Activated CD4-positive, alpha-beta T cell treated with anti-CD3 and anti-CD28 coated beads, Interleukin-2, amount 10 ng/mL, durations not matched to agents 24 days and 14 days (primary cell): Measurements from ENCODE around the gene PCSK6. TPM values are rescaled to one million over a fixed set of nuclear protein-coding genes. Genes with fewer than 3 reads are reported as not detected.
A peak's percentile ranks its signal among the peaks of the same experiment; 100 is the strongest.

Experiments
- DNase-seq: peaks from one replicate; pipeline ENCODE4 v3.0.0; 2022
- H3K27ac Mint-ChIP-seq: one replicate; pipeline ENCODE4 v1.8.0; 2022; ENCODE audit warnings: mild to moderate bottlenecking, mixed read lengths
- H3K27me3 Mint-ChIP-seq: one replicate; pipeline ENCODE4 v1.8.0; 2022; ENCODE audit warnings: mixed read lengths
- H3K36me3 Mint-ChIP-seq: one replicate; pipeline ENCODE4 v1.8.0; 2022; ENCODE audit warnings: low read depth, mild to moderate bottlenecking, mixed read lengths
- H3K4me1 Mint-ChIP-seq: one replicate; pipeline ENCODE4 v1.8.0; 2021; ENCODE audit warnings: mixed read lengths
- H3K4me3 Mint-ChIP-seq: one replicate; pipeline ENCODE4 v1.8.0; 2022; ENCODE audit warnings: mild to moderate bottlenecking, moderate library complexity, mixed read lengths
- H3K9me3 Mint-ChIP-seq: one replicate; pipeline ENCODE4 v1.8.0; 2021; ENCODE audit warnings: mixed read lengths
- intact Hi-C: fragments of 100-400 bp; cut with micrococcal nuclease; formaldehyde crosslinking; loops from one replicate; pipeline ENCODE4 v1.15.1; 2023
- total RNA-seq: library from RNA; stranded (reverse); gene quantifications from 2 replicates; pipeline ENCODE4 v1.2.3, GENCODE V29; 2022

PCSK6 gene
- total RNA-seq, 1 donor from 2014 or later = 5.4 TPM

DNA sequence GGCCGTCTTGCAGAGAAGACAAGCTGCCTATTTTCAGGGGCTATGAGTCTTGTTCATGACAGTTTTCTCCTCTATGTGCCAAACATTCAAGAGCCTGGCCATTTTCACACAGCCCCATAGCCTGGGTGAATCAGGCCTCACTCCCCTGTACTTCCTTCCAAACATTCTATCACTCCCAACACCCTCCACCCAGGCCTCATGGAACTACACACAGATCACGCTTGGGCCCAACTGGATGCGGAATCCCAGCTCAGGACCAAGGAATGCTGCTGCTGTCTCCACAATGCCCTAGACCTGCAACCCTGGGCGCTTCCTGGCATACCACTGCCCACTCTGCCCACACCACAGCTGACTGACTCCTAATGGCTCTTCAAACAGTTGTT is 39.4 kb upstream of the PCSK6 start:
- no peak overlapping the region for H3K4me3 Mint-ChIP-seq
- H3K36me3 Mint-ChIP-seq = no peaks in the 10 kb centered on the region
- H3K27me3 Mint-ChIP-seq = no peaks in the 10 kb centered on the region
- peak; percentile 21 for DNase-seq
- no peaks in the 10 kb centered on the region for H3K4me1 Mint-ChIP-seq
- intact Hi-C loops = no loop called here
- no peak overlapping the region for H3K27ac Mint-ChIP-seq
- no peaks in the 10 kb centered on the region for H3K9me3 Mint-ChIP-seq

DNA sequence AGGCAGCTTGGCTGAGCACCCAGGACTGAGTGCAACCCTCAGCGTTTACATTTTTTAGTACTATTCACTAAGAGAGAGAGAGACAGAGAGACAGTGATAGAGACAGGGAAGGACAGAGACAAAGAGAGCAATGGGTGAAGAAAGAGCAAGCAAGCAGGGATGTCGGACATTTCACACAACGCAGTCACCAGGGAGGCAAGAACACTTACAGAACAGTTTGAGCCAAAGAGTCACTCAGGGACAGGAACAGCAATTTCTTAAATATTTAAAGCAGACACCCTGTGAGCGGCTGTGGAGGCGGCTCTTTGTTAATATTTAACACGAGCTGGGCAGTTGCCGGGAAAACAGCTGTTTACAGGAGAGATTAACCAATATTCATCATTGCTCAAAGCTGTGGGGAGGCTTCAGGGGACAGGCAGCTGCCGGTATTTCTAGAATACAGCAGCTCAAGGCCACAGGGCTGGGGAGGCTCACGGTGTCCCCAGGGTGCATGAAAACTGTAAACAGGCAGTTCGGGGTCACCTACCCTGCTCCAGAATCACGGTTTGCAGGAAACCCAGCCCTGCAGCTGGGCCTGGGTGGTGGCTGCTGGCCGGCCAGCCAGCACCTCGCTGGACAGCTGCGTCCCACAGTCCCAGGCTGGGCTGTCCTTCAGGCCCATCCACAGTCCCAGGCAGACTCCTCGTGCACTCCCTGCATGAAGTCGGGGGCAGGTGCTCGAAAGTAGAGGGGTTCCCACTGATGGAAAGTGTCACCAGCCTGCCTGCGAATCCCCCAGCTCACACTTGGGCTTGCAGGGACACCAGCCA is 38.8 kb upstream of the PCSK6 start:
- H3K27me3 Mint-ChIP-seq = no peaks in the 10 kb centered on the region
- intact Hi-C loops = no loop called here
- H3K27ac Mint-ChIP-seq = no peak overlapping the region
- H3K36me3 Mint-ChIP-seq = no peaks in the 10 kb centered on the region
- H3K4me1 Mint-ChIP-seq = no peaks in the 10 kb centered on the region
- no peaks in the 10 kb centered on the region for H3K9me3 Mint-ChIP-seq
- peak; percentile 43 for DNase-seq
- H3K4me3 Mint-ChIP-seq = no peak overlapping the region

DNA sequence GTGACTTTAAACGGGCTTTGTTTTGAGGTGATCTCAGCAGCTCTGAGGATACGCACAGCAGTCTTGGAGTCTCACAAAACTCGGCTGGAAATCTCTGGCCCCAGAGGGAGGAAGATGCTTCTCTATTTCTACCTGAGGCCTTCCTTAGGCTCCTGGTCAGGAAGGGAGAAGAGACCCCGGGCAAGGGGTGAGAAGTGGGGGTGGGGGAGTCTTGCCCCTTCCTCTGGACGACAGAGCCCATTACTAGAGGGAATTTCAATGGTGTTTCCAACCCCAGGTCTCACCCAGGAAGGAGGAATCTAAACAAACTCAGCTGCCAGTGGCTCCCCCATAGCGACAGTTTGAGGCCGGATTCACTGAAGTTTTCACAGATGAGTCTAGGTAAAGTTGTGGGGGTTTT is 37.4 kb upstream of the PCSK6 start:
- H3K9me3 Mint-ChIP-seq = no peaks in the 10 kb centered on the region
- H3K4me3 Mint-ChIP-seq = no peak overlapping the region
- intact Hi-C loops = no loop called here
- H3K36me3 Mint-ChIP-seq = no peaks in the 10 kb centered on the region
- no peaks in the 10 kb centered on the region for H3K27me3 Mint-ChIP-seq
- DNase-seq = peak; percentile 30
- H3K4me1 Mint-ChIP-seq = no peaks in the 10 kb centered on the region
- H3K27ac Mint-ChIP-seq = no peak overlapping the region

- H3K27ac Mint-ChIP-seq = no peak overlapping the region
Observed at GRCh38 chr15:101526442-101526841, 36.9 kb upstream of the PCSK6 start.

GRCh38 chr15:101526021-101526420 is 36.5 kb upstream of the PCSK6 start:
- no peak overlapping the region for H3K4me3 Mint-ChIP-seq
- DNase-seq = no peak
- no peak overlapping the region for H3K27ac Mint-ChIP-seq
- intact Hi-C loops = no loop called here
- H3K27me3 Mint-ChIP-seq = no peaks in the 10 kb centered on the region
- H3K36me3 Mint-ChIP-seq = no peaks in the 10 kb centered on the region
- no peaks in the 10 kb centered on the region for H3K9me3 Mint-ChIP-seq
- peaks cover 7% of the 10 kb centered on the region for H3K4me1 Mint-ChIP-seq

More at GRCh38 chr15:101526442-101526841, 36.9 kb upstream of the PCSK6 start:
- intact Hi-C loops = no loop called here
- Mint-ChIP-seq H3K4me1 (peaks cover 3% of the 10 kb centered on the region), H3K36me3 (no peaks in the 10 kb centered on the region), H3K9me3 (no peaks in the 10 kb centered on the region), H3K4me3 (no peak overlapping the region), H3K27me3 (no peaks in the 10 kb centered on the region)
- DNase-seq = peak; percentile 34

- H3K27ac Mint-ChIP-seq = no peak overlapping the region
- peaks cover 7% of the 10 kb centered on the region for H3K4me1 Mint-ChIP-seq
- no peaks in the 10 kb centered on the region for H3K36me3 Mint-ChIP-seq
- peaks cover 3% of the 10 kb centered on the region for H3K27me3 Mint-ChIP-seq
- DNase-seq = peak; percentile 40
- H3K4me3 Mint-ChIP-seq = no peak overlapping the region
- intact Hi-C loops = no loop called here
- H3K9me3 Mint-ChIP-seq = no peaks in the 10 kb centered on the region
Observed at GRCh38 chr15:101525087-101525669, 35.7 kb upstream of the PCSK6 start.

DNA sequence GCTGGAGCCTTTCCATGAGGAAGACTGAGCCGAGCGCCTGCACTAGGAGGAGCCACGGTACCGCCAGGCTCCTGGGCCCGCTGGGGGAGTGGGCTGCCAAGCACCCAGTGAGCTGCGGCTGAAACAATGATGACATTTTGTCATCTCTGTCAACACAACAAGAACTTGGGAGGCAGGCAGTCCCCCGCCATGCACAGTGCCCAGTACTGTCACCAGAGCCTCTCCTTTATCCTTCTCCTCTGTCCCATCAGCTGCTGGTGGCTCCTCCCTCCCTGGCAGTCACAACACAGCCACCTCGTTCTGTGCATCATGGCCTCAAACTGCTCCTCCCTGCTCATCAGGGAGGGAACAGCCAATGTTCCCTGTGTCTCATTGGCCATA is 34.0 kb upstream of the PCSK6 start:
- Mint-ChIP-seq H3K27me3 (peaks cover 3% of the 10 kb centered on the region), H3K36me3 (no peaks in the 10 kb centered on the region), H3K9me3 (no peaks in the 10 kb centered on the region), H3K27ac (no peak overlapping the region), H3K4me1 (peaks cover 7% of the 10 kb centered on the region), H3K4me3 (no peak overlapping the region)
- peak; percentile 46 for DNase-seq
- intact Hi-C loops = no loop called here

GRCh38 chr15:101522621-101523559 is 33.4 kb upstream of the PCSK6 start:
- intact Hi-C loops = no loop called here
- DNase-seq = peak; percentile 45
- peaks cover 5% of the 10 kb centered on the region for H3K9me3 Mint-ChIP-seq
- H3K36me3 Mint-ChIP-seq = no peaks in the 10 kb centered on the region
- no peak overlapping the region for H3K27ac Mint-ChIP-seq
- no peak overlapping the region for H3K4me3 Mint-ChIP-seq
- H3K27me3 Mint-ChIP-seq = peaks cover 3% of the 10 kb centered on the region
- peaks cover 7% of the 10 kb centered on the region for H3K4me1 Mint-ChIP-seq

- Mint-ChIP-seq H3K4me1 (peaks cover 7% of the 10 kb centered on the region), H3K27me3 (peaks cover 3% of the 10 kb centered on the region), H3K4me3 (no peak overlapping the region), H3K36me3 (no peaks in the 10 kb centered on the region), H3K9me3 (peaks cover 6% of the 10 kb centered on the region), H3K27ac (no peak overlapping the region)
- no peak for DNase-seq
- intact Hi-C loops = no loop called here
Observed at GRCh38 chr15:101522091-101522490, 32.6 kb upstream of the PCSK6 start.

GRCh38 chr15:101521591-101521990 is 32.1 kb upstream of the PCSK6 start:
- Mint-ChIP-seq H3K27ac (no peak overlapping the region), H3K36me3 (no peaks in the 10 kb centered on the region), H3K9me3 (peaks cover 8% of the 10 kb centered on the region), H3K4me3 (peak overlapping the region; percentile 24), H3K4me1 (peaks cover 7% of the 10 kb centered on the region), H3K27me3 (peaks cover 3% of the 10 kb centered on the region)
- intact Hi-C loops = no loop called here
- no peak for DNase-seq

GRCh38 chr15:101521069-101521468 is 31.6 kb upstream of the PCSK6 start:
- no peak overlapping the region for H3K4me3 Mint-ChIP-seq
- peaks cover 10% of the 10 kb centered on the region for H3K9me3 Mint-ChIP-seq
- peaks cover 7% of the 10 kb centered on the region for H3K4me1 Mint-ChIP-seq
- H3K36me3 Mint-ChIP-seq = no peaks in the 10 kb centered on the region
- H3K27me3 Mint-ChIP-seq = peaks cover 4% of the 10 kb centered on the region
- no peak for DNase-seq
- intact Hi-C loops = no loop called here
- H3K27ac Mint-ChIP-seq = no peak overlapping the region

GRCh38 chr15:101520395-101520794 is 30.9 kb upstream of the PCSK6 start:
- Mint-ChIP-seq H3K4me1 (peaks cover 7% of the 10 kb centered on the region), H3K9me3 (peaks cover 12% of the 10 kb centered on the region), H3K36me3 (no peaks in the 10 kb centered on the region), H3K27ac (no peak overlapping the region), H3K4me3 (no peak overlapping the region), H3K27me3 (peaks cover 5% of the 10 kb centered on the region)
- no peak for DNase-seq
- intact Hi-C loops = no loop called here

- H3K4me1 Mint-ChIP-seq = peaks cover 7% of the 10 kb centered on the region
- DNase-seq = no peak
- H3K9me3 Mint-ChIP-seq = peaks cover 17% of the 10 kb centered on the region
- H3K27ac Mint-ChIP-seq = no peak overlapping the region
- H3K4me3 Mint-ChIP-seq = no peak overlapping the region
- intact Hi-C loops = no loop called here
- H3K27me3 Mint-ChIP-seq = peaks cover 9% of the 10 kb centered on the region
- H3K36me3 Mint-ChIP-seq = no peaks in the 10 kb centered on the region
Observed at GRCh38 chr15:101517504-101517903, 28.0 kb upstream of the PCSK6 start.

GRCh38 chr15:101514318-101514717 is 24.8 kb upstream of the PCSK6 start:
- Mint-ChIP-seq H3K4me3 (no peak overlapping the region), H3K27ac (no peak overlapping the region), H3K9me3 (peaks cover 17% of the 10 kb centered on the region), H3K4me1 (no peaks in the 10 kb centered on the region), H3K27me3 (peaks cover 20% of the 10 kb centered on the region), H3K36me3 (no peaks in the 10 kb centered on the region)
- intact Hi-C loops = no loop called here
- no peak for DNase-seq
